GM23338 (cell line): ENCODE results near the gene MUC5AC.

Experiments used
- CTCF ChIP-seq, 2 experiments: fragments of 200-600 bp in 1 of 2; sonication (generic) in 1 of 2; conservative IDR thresholded peaks; 2 replicates each; pipeline versions ENCODE4 v1.5.1 to v1.6.1; 2016 to 2017; ENCODE audit warnings: antibody characterized with exemption in 2 of 2, low read depth in 2 of 2, mild to moderate bottlenecking in 2 of 2, moderate library complexity in 1 of 2
- EZH2 ChIP-seq: fragments of 200-600 bp; sonication (generic); IDR thresholded peaks from one replicate; pipeline ENCODE4 v1.8.0; 2017; ENCODE audit warnings: antibody characterized with exemption, mild to moderate bottlenecking, low read depth; ENCODE audit not compliant: unreplicated experiment
- EZH2phosphoT487 ChIP-seq: fragments of 200-600 bp; sonication (generic); IDR thresholded peaks from one replicate; pipeline ENCODE4 v1.8.1; 2018; ENCODE audit warnings: antibody characterized with exemption; ENCODE audit not compliant: unreplicated experiment
- POLR2AphosphoS5 ChIP-seq: IDR thresholded peaks from 2 replicates; pipeline ENCODE4 v1.6.1; 2016; ENCODE audit warnings: antibody characterized with exemption, low read depth
- REST ChIP-seq: IDR thresholded peaks from one replicate; pipeline ENCODE4 v1.6.1; 2018; ENCODE audit warnings: antibody characterized with exemption; ENCODE audit not compliant: unreplicated experiment
- STAT1 ChIP-seq: IDR thresholded peaks from one replicate; pipeline ENCODE4 v1.6.1; 2016; ENCODE audit warnings: antibody characterized with exemption; ENCODE audit not compliant: unreplicated experiment

- TF ChIP-seq REST (no peak), CTCF (conservative IDR thresholded peaks at IDR 0.05; ENCODE audit: low read depth in 2 of 2) (no peak), POLR2AphosphoS5 (no peak), EZH2 (no peak), STAT1 (no peak), EZH2phosphoT487 (no peak)
Measured at GRCh38 chr11:1193326-1194230, 35.8 kb downstream of the MUC5AC start.
